Body of pancreas (tissue), 4 donors: ENCODE data around the gene GJA8.
"Not testable (repeated sequence)": the region's sequence is repeated elsewhere in the genome, so short reads cannot be mapped to it uniquely, and the experiment has no call there.

ENCODE experiments used
- CTCF ChIP-seq, 7 experiments: fragments of 450-650 bp in 4 of 7; fragments of 200-600 bp in 3 of 7; sonication (generic) in 3 of 7; IDR thresholded peaks; one replicate each; pipeline ENCODE4 v1.5.1; 2016 to 2019; ENCODE audit warnings: antibody characterized with exemption in 7 of 7
- POLR2A ChIP-seq, 3 donors: fragments of 450-650 bp; IDR thresholded peaks; one replicate each; pipeline ENCODE4 v1.6.1; 2016; ENCODE audit warnings: antibody characterized with exemption in 3 of 3, mild to moderate bottlenecking in 2 of 3

DNA sequence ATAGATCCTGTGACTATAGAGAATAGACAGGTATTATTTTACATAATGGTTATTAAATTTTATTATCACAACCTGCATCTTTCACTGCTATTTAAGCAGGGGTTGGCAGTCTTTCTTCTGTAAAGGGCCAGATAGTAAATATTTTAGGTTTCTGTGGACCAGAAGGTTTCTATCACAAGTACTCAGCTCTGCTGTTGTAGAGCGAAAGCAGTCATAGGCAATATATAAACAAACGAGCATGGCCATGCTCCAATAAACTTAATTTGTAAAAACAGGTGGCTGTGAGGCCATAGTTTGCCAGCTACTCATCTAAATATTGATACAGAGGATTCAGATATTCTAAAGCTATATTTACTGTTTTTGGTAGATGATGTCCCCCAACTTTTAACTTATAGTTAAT lies 37.9 kb downstream of the GJA8 start:
- not testable (repeated sequence) for TF ChIP-seq CTCF, POLR2A (IDR thresholded peaks at IDR 0.05)
